KOPT-K1 (cell line): ENCODE results near the gene GRID1.

Source experiments
- H3K27ac ChIP-seq: fragments of 200-600 bp; sonication (generic); 2 replicates; pipeline ENCODE4 v1.5.1; 2016; ENCODE audit warnings: antibody characterized with exemption, mild to moderate bottlenecking, low read depth, low read length; ENCODE audit not compliant: poor library complexity, severe bottlenecking
- H3K36me3 ChIP-seq: fragments of 200-600 bp; sonication (generic); 2 replicates; pipeline ENCODE4 v1.5.1; 2017; ENCODE audit warnings: antibody characterized with exemption, mild to moderate bottlenecking, low read length, moderate library complexity; ENCODE audit not compliant: insufficient read depth
- H3K9me3 ChIP-seq: fragments of 200-600 bp; sonication (generic); 2 replicates; pipeline ENCODE4 v1.5.1; 2017; ENCODE audit warnings: antibody characterized with exemption, low read length, mild to moderate bottlenecking; ENCODE audit not compliant: insufficient read depth, poor library complexity, severe bottlenecking

The GRID1 gene

DNA sequence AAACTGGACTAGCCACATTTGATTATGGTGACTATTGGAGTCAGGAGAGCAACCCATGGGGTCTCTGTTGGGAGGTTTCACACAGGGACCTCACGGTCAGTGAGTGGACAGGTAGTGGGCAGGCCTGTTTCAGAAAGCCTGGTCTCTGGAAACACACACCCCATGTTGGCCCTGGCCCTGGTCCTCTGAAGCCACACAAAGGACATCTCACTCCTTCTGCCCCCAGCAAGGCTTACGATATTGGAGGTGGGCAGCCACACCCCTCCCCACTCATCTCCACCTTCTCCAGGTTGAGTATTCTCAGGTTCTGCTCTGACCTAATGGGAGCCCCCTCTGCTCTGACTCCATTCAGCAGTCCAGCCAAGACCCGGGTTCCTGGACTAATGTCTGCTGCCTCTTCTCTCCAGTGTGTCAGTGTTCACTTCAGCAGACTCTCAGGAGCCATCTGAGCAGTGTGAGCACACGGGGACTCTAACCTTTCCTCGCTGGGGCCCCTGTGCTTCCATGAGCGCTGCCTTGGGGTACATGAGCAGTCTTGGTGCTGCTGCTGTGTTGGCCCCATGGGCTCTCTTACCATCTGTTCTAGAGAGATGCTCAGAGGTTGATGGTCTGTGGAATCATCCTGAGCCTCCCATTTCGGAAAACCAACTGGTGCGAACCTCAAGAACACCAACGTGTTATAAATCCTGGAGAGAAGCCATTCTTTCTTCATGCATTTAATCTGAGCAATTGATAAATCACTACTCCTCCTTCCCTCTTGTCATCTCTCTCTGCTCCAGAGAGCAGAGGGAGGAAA, 748.6 kb downstream of the GRID1 start:
- H3K27ac ChIP-seq, result no peak overlapping the region
- no peaks in the 10 kb centered on the region for H3K9me3 ChIP-seq
- H3K36me3 ChIP-seq, result no peaks in the 10 kb centered on the region

DNA sequence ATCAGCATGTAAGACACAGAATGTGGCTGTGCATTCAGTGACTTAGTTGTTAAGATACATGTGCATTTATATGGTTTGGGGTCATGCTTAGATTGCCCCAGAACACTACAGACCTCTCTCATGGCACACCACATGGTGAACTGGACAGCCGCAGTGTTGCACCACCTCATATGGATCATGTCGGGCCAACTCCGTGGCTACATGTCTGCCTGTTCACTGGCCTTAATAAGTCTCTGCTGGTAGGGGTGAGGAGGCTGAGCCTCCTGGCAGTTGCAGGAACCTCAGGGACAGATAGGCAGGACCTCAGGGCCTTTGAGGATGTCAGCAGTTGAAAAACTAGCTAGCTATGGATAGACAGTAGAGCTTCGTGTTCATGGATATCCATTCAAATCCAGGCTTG, 751.0 kb downstream of the GRID1 start:
- no peaks in the 10 kb centered on the region for H3K36me3 ChIP-seq
- no peaks in the 10 kb centered on the region for H3K9me3 ChIP-seq
- H3K27ac ChIP-seq, result no peak overlapping the region

DNA sequence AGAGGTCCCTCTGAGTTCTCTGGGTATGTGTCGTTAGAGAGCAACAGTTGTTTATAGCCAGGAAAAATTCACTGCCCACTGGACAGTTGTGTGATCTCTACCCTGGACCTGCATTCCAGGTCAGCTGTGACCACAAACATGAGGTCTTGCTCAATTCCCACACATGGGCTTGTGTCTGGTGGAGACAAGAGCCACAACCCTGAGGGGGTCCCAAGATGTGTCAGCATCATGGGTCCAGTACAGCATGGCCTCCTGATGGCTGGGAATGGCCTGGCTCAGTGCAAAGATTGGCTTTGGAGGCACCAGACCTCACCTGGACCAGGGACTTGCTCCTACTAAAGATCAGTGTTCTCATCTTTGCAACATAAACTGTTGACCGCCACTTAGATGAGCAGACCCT, 751.6 kb downstream of the GRID1 start:
- H3K9me3 ChIP-seq, result no peaks in the 10 kb centered on the region
- H3K27ac ChIP-seq, result no peak overlapping the region

DNA sequence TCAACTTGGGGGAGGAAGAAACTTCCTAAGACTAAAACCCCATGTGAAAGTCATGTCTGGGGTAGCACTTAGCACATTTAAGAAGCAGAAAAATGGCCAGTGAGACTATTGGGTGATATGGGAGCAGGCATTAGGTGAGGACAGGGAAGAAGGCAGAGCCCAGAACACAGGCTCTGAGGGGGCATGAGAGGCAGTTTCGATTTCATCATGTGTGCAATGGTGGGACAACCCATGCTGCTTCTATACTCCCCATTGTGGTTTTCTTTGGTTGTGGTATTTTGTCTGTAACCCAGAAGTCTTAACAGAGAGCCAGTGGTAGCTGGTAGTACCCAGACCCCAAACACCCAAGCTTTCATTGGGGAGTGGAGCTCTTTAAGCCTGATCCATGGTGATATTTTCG, 752.0 kb downstream of the GRID1 start:
- Histone ChIP-seq H3K27ac (no peak overlapping the region), H3K36me3 (no peaks in the 10 kb centered on the region), H3K9me3 (no peaks in the 10 kb centered on the region)

More for the DNA sequence above, 751.6 kb downstream of the GRID1 start:
- no peaks in the 10 kb centered on the region for H3K36me3 ChIP-seq

DNA sequence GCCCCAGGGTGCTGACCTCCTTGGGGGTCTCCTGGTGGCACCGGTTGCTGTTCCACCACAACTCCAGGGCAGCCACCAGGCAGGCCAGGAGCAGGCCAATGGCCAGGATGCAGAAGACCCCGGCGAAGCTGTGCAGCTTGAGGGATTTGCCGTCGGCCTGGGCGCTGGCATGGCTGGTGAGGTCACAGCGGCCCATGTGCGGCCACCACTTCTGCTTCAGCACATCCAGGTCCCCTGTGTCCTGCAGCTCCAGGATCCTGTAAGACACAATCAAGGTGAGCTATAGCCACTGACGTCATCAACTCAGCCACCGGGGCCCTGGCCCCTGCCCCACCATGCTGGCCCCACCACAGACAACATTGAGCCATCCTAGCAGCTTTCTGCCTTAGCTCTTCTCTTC, 753.2 kb downstream of the GRID1 start:
- Histone ChIP-seq H3K36me3 (no peaks in the 10 kb centered on the region), H3K9me3 (no peaks in the 10 kb centered on the region), H3K27ac (no peak overlapping the region)

DNA sequence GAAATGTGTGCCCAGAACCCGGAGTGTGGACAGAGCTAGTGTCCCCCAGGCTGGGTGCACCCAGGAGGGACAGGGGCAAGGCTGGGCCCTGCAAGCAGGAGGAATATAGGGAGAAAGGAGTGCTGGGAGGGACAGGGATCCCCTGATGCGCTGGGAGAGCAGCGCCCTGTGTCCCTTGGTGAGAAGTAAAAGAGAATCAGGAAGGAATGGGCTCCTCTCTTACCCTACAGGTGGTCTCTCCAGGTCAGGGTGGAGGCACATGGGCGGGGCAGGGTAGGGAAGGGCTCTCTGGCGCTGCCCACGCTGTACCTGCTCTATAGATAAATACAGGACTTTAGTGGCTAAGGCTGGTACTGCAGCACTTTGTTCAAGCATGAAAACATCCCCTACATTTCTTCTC, 753.8 kb downstream of the GRID1 start:
- no peak overlapping the region for H3K27ac ChIP-seq
- H3K9me3 ChIP-seq, result no peaks in the 10 kb centered on the region

DNA sequence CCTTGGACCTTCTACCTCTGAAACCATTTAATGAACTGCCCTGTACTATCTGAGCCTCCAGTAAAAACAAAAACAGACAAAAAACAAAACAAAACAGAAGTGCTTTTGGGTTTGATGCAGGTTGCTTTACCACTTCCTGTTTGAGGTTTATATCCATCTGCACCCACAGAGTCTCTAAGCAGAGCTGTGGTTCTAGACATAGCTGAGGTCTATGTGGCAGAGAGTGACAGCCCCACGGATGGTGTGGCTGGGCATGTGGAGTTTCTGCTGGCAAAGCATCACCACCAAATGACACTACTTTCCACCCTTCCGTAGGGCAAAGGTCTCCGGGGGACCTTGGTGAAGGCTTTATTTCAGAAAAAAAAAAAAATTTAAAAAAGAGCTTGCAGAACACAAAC, 754.2 kb downstream of the GRID1 start:
- Histone ChIP-seq H3K27ac (no peak overlapping the region), H3K36me3 (no peaks in the 10 kb centered on the region), H3K9me3 (no peaks in the 10 kb centered on the region)

More for the DNA sequence above, 753.8 kb downstream of the GRID1 start:
- H3K36me3 ChIP-seq, result no peaks in the 10 kb centered on the region

DNA sequence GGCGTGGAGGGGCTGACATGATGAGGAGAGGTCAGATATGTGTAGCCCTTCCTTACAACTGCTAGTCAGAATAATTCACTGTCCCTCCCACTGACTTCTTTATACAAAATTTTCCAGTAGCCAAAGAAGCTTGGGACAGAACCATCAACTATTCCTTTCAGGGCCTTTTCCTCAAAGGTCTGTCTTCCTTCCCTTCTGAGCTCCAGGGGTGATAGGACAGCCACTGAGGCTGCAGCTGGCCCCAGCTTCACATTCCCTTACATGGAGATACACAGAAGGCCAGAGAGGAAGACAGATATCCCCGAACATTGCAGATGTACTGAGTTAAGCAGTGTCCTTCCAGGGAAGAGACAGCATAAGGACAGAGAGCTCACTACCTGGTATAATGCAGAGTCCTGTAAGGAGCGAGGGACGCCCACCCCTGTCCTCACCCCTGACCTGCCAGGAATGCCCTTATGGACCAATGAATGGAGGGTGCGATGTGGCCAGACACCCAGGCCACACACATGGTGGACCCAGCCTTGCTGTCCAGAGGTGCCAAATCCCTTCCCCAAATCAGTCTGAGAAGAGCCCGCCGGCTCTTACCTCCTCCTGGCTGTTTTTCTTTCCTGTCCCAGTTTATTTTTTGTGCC, 754.7 kb downstream of the GRID1 start:
- H3K9me3 ChIP-seq, result no peaks in the 10 kb centered on the region
- H3K36me3 ChIP-seq, result no peaks in the 10 kb centered on the region
- H3K27ac ChIP-seq, result no peak overlapping the region

DNA sequence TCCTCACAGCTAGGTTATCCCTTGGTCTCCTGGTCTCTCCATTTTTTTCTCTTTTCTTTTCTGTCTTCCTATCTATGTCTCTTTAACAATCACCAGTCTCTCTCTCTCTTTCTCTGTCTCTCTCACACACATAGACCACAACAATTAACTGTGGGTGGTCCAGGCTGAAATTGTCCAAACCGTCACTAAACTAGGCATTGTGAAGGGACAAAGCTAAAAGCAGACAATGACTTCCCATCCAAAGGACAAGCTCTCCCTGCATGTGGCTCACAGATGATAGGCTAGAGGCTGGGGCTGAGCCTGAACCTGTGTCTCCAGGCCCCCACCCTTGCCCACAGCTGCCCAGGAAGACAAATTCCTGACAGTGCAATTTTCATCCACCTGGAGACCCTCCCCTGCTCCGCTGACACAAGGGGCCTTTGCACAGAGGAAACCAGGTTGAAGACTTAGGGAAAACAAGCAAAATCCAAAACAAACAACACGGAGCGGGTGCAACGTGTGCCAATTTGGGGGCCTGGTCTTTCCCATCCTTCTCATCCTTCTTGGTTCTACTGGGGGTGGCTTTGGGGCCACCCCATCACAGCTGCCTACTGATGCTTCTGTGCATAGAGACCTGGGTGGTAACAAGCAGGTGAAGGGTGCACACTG, 755.4 kb downstream of the GRID1 start:
- H3K9me3 ChIP-seq, result no peaks in the 10 kb centered on the region
- H3K27ac ChIP-seq, result no peak overlapping the region
- no peaks in the 10 kb centered on the region for H3K36me3 ChIP-seq

DNA sequence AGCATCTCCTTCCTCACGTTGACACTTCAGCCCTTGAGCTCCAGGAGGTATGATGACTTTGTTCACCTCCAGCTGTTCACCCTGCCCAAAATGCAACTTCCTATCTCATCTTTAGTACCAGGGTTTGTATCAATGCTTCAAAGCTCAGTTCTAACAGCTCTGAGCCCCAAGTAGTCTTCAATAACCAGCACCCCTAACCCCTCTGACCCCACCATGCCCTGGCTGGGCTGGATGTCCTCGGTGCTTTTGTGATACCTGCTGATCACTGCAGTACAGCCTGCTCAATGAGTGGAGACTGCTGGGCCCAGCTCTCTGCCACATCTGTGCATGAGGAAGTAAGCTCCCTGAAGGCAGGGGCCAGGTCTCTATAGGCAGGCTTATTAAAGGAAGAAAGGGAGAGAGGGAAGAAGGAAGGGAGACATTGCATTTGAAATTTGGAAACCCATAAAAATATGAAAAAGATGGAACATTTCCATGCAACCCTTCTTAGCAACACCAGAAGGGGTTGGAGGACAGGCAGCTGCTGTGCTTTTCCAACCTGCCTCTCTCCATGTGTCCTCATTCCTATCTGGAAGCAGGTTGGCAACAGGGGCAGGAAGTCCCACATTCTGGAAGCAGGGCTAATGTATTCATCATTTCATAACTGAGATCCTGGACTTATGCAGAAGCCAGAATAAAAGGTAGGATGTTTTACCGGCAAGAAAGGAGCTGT, 756.1 kb downstream of the GRID1 start:
- Histone ChIP-seq H3K27ac (no peak overlapping the region), H3K9me3 (no peaks in the 10 kb centered on the region), H3K36me3 (no peaks in the 10 kb centered on the region)

DNA sequence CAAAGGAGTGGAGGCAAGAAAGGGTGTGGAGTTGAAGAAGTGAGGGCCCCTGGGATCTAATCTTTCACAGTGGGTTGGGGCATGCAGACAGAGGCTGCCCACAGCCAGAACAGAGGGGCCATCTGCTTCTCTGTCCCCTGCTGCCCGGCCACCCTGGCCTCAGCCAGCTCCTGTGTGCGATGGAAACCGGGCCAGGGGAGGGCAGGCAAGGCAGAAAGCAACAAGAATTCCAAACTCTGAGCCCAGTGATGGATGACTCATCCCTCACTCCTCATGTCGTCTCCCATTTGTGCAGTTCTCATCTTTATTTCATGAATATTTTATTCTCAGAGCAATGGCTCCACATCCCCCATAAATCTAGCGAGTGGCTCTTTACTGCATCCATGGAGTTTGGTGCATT, 757.1 kb downstream of the GRID1 start:
- Histone ChIP-seq H3K36me3 (no peaks in the 10 kb centered on the region), H3K9me3 (no peaks in the 10 kb centered on the region), H3K27ac (no peak overlapping the region)

DNA sequence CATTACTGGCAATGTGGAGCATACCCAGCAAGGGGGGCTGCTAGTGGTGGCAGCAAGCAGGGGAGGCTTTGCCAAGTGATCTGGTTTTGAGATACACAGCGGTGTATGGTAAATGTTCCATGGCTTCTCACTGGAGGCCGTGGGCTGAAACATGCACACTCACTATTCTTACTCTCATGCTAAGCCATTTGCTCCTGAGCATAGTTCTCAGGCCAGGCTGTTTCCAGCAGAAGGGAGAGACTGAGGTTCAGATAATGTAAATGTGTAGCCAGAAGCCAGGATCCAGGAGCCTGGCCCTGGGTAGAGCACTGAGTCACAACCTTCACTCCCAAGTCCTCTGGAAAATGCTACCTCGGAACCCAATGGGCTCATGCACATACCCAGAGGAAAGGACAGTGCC, 757.9 kb downstream of the GRID1 start:
- Histone ChIP-seq H3K36me3 (no peaks in the 10 kb centered on the region), H3K27ac (no peak overlapping the region), H3K9me3 (no peaks in the 10 kb centered on the region)

DNA sequence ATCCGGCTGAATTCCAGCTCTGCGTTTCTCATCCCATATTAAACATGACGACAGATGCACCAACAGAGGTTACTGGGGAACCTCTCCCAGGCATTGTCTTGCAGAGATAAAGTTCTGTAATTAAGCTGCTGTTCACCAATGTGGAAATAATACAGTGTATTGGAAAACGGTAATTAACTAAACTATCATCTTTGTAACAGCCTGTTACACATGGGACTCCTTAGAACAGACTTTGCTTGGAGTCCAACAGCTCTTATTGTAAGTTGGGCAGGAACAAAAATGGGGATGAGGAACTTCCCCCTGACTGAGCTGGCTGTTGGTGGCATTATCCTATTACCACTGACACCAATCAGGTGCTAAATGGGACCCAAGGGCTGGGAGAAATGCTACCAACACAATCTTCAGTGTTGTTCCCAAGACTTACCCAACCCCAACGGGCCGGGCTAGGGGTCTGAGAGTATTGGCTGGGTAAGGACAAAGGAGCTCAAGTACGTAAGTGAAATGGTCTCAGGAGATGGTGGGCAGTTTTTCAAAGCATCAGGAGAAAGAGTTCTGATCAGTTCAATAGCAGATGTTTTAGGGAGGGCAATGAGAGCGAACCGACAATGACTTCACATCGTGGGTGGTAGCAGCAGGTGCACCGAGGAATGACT, 759.4 kb downstream of the GRID1 start:
- H3K27ac ChIP-seq, result no peak overlapping the region
- no peaks in the 10 kb centered on the region for H3K36me3 ChIP-seq

DNA sequence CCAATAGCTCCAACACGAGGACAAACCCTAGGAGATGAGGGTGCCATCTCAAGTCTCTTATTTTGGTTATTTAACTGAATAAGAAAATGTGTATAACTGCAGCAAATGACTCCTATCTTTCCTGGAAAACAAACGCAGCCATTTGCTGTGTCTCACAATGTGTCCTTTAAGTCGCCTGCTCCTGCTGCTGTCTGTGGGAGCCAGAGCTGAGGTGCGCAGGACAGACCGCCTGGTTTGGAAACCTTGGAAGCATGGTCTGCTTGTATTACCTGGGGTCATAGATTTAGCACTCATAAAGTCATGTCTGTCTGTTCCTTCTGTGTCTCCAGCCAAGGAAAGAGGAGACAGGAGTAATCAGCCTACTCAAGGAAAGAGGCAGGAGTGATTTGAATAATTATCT, 760.2 kb downstream of the GRID1 start:
- Histone ChIP-seq H3K27ac (no peak overlapping the region), H3K9me3 (no peaks in the 10 kb centered on the region), H3K36me3 (no peaks in the 10 kb centered on the region)

More for the DNA sequence above, 759.4 kb downstream of the GRID1 start:
- H3K9me3 ChIP-seq, result no peaks in the 10 kb centered on the region

DNA sequence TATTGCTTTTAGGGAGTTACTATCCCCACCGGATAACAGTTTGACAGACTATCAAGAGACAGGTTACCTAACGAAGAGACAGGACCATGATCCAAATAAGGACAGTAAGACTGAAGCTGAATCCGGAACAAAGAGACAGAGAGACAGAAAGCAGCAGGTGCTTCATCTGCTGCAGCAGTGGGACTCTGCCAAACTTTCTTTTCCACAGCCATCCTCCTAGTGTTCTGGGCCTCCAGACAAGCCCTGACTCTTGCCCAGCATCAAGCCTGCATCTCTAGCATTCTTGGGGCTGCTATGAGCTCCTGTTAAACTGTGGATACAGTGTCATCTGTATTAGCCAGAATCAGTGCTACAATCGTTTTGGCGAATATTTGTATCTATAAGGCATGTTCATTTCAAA, 761.7 kb downstream of the GRID1 start:
- no peaks in the 10 kb centered on the region for H3K9me3 ChIP-seq
- H3K27ac ChIP-seq, result no peak overlapping the region
- H3K36me3 ChIP-seq, result no peaks in the 10 kb centered on the region
